ENCODE results near the gene DENND4A.

GRCh38 chr15:65833501-65834205 is 41.6 kb upstream of the DENND4A start:
- TF ChIP-seq EZH2phosphoT487 (IDR thresholded peaks at IDR 0.05; ENCODE audit: insufficient read depth, low read depth): no peak
- no peak for TF ChIP-seq EZH2 (IDR thresholded peaks at IDR 0.05; ENCODE audit: insufficient read depth, poor library complexity, severe bottlenecking)

All from GM23248 (cell line).